Measurements from ENCODE around the gene FAM9A.
A peak's percentile ranks its signal among the peaks of the same experiment; 100 is the strongest.

Gene FAM9A

DNA sequence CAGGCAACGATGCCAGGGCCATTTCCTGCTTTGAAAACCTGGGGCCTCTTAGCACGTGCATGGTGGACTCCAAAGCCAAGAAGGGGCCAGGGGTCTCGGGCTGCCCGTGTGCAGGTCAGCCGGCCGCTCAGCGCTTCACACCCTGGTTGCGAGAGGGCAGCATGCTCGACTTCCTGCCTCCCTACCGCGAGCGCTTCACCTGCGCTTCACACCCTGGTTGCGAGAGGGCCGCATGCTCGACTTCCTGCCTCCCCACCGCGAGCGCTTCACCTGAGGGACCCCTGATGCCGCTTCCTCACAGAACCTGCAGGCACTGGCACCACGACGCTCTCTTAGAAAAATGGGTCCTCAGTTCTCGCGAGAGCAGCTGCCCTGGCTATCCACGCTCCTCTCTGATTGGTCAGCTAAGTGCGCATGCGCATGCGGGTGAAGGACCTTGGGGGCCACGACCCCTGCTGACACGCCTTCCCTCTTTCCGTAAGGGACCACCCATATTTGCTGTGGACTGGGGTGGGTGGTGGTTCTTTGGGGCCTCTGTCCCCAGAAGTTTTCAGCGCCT is at the start of gene FAM9A:
TSS of gene FAM9A (minus strand) at position 343 of the 559 bp plus-strand sequence. CDS start 1,212 bp downstream, outside the sequence.
- FAIRE-seq = no peak

DNA sequence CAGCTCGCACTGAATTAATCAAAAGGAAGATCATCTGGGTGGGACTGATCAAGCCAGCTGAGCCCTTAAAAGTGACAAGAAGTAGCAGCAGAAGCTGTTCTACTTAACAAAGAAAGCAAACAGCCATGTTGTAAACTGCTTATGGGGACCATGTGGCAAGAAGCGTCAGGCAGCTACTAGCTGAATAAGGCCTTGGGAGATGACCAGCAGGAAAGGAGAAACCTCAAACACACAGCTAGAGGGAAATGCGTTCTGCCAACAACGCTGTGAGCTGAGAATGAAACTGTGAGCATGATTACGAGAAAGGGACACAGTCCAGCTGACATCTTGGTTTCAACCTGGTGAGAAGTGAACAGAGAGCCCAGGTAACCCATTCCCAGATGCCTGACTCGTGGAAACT is 49.3 kb upstream of the FAM9A start:
- no peak for FAIRE-seq

GRCh38 chrX:8849945-8850344 is 48.8 kb upstream of the FAM9A start:
- FAIRE-seq = no peak

- FAIRE-seq = no peak
Measured at GRCh38 chrX:8849458-8849857, 48.3 kb upstream of the FAM9A start.

GRCh38 chrX:8848911-8849310 is 47.7 kb upstream of the FAM9A start:
- FAIRE-seq = no peak

DNA sequence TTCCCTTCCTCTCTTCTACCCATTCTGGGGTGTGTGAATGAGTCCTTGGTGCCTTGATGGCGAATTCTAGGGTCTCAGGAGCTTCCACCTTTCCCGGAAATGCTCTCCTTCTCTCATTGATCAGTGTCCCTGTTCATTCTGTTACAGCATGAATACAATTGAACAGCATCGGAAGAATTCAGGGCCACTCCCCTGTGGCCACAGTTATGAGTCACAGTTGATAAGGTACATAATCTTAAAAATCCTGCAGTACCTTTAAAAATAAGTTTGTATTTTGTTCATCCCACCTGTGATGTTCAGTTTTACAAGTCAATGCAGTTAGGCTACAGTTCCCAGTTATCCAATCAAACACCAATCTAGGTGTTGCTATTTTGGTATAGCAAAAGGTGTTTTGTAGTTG is 47.3 kb upstream of the FAM9A start:
- no peak for FAIRE-seq

- no peak for FAIRE-seq
Measured at GRCh38 chrX:8847360-8847759, 46.2 kb upstream of the FAM9A start.

DNA sequence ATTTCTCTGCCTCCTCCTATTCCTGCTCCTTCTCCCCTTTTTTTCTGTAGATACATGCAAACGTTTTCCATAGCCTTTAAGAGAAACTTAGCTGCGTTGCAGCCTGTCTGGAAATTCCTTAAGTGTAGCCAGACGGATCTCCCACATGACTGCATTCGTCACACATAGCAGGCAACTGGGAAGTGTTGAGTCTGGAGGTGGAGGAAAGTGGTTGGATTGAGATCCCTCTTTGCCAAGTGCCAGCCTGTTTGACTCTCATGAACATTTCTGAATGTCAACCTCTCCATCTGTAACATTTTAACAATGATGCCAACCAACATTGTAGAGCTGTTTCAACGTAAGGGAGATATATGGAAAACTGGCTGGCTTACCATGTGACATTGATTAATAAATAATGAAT is 45.1 kb upstream of the FAM9A start:
- no peak for FAIRE-seq

GRCh38 chrX:8845469-8845868 is 44.3 kb upstream of the FAM9A start:
- no peak for FAIRE-seq

DNA sequence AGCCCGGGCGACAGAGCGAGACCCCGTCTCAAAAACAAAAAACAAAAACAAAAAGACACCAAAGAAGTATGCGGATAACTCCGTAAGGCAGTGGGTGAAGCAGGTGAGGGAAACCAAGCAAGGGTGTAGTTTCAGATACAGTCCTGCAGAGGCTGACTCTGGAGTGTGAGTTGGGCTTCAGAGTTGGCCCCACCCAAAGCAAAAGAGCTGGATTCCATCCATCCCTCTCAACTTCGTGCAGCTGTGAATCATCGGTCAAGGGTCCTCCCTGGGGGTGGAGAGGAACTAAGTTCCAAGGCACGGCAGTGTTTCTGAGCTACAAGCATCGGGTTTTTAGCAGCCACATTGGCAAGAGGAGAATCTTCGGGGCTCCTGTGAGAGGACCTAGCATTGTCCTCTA is 43.9 kb upstream of the FAM9A start:
- no peak for FAIRE-seq

- FAIRE-seq = no peak
Measured at GRCh38 chrX:8844157-8844556, 43.0 kb upstream of the FAM9A start.

DNA sequence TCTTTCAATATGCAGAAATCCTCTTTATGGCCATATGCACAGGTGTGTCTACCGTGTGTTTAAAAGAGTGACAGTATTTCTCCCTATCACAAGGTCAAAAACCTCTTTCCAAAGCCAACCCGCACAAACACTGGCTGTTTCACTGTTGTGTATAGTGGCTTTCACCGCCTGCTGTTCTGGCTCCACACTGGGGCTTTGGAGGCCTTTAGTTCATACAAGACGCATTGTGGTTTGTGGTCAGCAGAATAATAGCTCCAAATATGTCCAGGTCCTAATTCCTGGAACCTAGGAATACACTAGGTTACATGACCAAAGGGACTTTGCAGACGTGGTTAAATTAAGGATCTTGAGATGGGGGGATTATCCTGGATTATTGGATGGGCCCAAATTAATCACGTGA is 40.7 kb upstream of the FAM9A start:
- FAIRE-seq = no peak

DNA sequence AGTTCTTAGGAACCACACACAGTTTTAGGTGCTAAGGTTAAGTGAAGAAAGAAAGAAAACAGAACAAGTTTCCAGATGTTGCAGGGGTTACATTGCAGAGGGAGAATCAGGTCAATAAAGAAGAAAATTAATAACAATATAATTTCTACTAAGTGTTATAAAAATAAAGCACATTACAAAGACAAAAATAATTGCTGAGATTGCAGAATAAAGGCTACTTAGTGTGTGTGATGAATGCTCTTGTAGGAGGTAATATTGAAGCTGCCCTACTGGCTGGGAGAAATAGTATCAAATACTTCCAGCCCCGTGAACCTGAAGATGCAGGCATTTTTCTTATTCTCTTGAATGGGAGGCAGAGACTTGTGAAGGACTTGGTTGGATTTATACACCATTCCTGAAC is 33.2 kb upstream of the FAM9A start:
- FAIRE-seq = no peak

DNA sequence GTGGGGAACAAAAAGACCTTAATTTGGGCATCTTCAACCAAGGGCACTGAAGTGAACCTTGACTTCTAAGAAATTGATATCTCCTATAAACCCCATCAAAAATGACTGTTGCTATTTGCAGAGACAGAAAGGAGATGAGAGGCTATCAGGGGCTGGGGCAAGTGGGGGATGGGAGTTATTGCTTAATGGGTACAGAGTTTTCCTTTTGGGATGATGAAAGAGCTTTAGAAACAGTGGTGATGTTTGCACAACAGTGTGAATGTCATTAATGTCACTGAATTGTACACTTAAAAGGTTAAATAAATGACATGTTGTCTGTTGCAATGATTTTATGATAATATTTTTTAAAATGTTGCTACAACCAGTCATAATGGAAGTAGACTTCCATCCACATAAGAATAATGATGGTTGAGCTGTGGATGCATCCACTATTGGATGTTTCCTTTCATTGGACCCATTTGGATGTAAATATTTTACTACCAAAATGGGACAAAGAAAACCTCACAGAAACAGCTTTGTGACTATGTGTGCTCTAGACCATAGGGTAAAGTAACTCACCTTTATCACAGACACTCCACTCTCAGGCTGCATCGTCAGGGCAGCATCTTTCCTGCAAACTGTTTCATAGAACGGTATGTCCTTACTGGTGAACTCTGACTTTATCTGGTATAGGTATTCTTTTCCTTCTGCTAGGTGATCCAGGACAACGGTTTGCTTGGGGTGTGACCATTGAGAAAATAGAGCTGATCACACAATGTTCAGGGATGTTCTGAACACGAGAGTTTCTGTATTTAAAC is 31.6 kb upstream of the FAM9A start:
- no peak for FAIRE-seq

GRCh38 chrX:8823698-8824097 is 22.5 kb upstream of the FAM9A start:
- no peak for FAIRE-seq

DNA sequence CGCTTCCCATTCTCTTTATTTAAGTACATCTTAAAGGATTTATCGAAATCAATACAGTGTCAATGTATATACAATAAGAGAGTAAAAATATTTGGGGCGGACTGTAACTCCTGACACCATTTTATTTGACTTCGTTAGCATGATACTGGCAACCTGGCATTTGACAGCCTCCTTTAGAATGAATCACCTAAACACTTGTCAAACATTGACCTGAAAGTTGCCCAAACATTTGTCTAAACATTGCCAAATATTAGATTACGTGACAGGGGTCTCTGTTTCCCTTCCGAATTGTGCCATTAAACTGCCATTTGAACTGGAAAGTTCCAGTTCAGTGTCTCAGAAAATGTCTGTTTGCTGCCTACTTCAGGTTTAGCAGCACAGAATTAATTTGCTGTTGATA is 20.8 kb upstream of the FAM9A start:
- no peak for FAIRE-seq

GRCh38 chrX:8820910-8821527 is 19.8 kb upstream of the FAM9A start:
- no peak for FAIRE-seq

- FAIRE-seq = peak; percentile 66
Measured at GRCh38 chrX:8815460-8816065, 14.4 kb upstream of the FAM9A start.

- FAIRE-seq = no peak
Measured at GRCh38 chrX:8813036-8813435, 11.9 kb upstream of the FAM9A start.

DNA sequence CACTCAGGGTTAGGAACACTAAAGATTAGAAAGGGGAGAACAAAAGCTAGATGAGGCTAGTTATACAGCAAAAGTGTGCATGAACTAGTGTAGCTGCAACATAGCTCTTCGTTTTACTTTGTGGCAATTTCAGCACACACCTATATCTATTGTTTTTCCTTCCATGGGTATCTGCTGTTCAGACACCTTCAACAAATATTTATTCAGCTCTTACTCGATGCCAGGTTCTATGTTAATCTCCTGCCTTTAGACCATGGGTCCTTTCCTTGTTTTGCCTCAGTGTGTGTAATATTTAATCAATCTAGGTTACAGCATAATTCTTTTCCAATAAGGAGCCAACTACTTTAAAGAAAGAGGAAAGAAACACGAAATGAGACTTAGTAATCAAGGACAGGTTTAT is 10.4 kb upstream of the FAM9A start:
- FAIRE-seq = no peak

DNA sequence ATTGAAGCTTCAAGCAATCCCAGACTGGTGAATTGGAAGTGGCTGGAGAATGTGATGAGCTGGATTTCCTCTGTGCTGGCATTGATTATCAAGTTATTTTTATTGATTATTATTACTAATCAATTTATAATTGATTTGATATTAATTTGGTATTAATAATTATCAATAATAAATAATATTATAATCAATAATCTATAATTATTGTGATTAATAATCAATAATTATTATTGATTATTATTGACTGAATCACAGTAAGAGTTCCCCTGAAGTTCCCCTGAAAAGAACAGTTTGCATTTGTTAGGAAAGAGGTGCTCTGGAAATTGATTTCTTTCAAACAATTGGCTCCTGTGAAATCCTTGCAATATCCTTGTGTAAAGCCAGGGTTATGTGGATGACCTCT is 7.5 kb upstream of the FAM9A start:
- peak; percentile 14 for FAIRE-seq

DNA sequence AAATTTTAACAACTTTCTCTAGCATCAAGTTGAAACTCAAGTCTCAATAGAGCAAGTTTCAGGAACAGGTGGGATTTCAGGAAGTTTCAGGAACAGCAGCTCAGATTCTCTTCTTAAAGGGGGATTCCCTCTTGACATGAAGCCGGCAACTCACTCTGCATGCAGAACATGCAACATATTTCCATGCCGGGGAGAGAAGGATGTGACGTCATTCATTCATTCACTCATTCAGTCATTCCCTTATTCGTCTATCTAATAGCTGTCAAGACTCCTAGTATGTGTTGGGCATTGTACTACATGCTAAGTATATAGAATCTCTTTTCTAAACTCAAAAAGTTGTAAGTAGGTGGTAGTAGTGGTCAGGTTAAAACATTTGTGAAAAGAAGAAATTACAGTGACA is 4.8 kb upstream of the FAM9A start:
- FAIRE-seq = no peak

DNA sequence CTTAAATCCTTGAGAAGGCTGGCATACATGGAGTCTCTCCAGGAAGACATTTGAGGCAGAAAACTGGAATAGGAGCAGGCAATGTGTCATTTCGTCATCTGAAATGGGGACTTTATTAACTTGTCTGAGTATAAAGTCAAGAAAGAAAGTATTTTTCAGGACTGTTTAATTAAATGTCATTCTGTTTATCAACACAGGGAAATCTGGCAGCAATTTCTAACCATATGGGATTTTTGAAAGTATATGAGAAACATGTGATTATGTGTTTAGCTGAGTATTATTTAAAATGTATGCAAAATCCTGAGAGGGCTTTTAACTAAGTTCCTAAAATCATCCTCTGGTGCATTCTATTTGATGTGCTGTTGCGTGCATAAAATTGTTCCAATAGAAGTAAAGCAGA is 3.9 kb upstream of the FAM9A start:
- FAIRE-seq = no peak

- no peak for FAIRE-seq
Measured at GRCh38 chrX:8803326-8803725, 2.1 kb upstream of the FAM9A start.

All from A204.1 (cell line).